Stimulated activated CD4-positive, alpha-beta T cell treated with anti-CD3 and anti-CD28 coated beads, Interleukin-1b, Interleukin-23, amount 100 ng/mL, for 1 hour (primary cell): ENCODE data around the gene EIF2S2.

ENCODE experiments used
- DNase-seq, 2 donors: peaks; one replicate each; pipeline ENCODE4 v3.0.0-alpha.2; 2020; ENCODE audit warnings: low read depth in 2 of 2

EIF2S2 gene

DNA sequence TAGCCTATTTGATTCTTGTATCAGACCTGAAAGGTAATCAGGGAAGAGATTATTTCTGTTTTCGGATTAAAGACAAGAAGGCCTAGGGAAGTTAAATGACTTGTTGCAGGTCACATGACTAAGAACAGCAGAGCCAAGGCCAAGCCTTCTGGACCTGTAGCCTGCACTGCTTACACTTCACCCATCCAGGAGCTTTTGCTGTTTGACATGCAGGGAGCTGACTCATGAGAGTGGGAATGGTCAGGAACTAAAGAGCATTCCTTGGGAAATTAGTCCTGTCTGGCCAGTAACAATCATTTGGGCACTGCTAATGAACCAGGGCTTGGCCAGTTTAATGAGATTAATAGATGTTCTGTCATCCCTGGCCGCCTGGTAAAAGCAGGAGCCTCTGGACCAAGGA is 46.8 kb downstream of the EIF2S2 start:
- DNase-seq, result no peak

DNA sequence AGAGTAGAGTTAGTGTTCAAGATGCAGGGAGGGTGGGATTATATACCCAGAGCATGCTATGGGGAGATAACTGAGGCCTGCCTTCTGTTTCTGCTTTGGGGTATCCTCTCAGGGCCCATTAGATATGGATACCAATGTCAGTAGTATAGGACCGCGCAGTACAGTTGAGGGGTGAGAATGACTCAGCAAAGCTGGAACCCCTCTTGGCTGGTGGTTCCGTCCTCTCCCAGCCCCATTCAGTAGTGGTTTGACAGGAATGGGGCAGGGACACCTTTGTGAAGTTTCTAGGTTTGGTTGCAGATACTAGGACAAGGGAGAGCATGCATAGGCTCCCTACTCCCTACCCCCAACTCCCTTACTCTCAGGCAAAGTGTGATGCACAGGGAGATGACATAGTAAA is 47.8 kb downstream of the EIF2S2 start:
- DNase-seq, result no peak

DNA sequence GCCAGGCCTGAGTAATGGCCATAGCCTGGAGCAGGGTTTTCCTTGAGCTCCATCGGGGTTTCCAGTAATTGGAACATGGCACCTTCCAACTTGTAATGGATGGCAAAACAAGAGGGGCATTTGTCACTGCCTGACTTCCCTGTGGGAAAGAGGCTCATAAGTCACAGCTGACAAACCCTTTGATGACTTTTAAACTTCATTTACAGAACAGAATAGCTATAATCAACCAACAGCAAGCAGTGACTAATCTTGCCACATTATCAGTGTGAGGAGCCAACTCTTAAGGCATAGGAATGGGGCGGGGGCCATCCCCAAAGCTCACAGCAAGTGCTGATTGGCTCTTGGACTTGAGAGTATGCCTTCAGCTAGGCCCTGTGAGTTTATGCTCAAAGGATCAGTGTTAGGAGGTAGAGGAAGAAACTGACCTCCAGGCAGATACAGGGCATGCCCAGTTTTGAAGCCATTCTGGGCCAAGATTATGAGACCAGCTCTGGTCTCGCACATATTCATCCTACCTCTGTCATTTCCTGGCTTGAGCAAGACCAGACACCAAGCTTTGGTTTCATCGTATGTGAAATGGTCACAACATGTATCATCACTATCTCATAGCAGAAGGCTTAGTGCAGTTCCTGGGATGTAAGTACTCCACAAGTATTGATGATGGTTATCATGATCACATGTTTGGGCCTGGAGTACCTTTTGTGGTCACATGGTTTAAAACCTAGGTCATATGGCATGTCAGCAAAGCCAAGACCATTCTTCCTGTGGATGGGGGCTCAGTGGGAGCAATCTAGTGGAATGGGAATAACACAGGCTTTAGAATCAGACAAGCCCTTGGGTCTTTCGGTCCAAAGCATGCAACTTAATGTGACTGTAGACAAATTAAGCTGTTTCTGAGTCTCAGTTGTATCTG is 49.2 kb downstream of the EIF2S2 start:
- no peak for DNase-seq

DNA sequence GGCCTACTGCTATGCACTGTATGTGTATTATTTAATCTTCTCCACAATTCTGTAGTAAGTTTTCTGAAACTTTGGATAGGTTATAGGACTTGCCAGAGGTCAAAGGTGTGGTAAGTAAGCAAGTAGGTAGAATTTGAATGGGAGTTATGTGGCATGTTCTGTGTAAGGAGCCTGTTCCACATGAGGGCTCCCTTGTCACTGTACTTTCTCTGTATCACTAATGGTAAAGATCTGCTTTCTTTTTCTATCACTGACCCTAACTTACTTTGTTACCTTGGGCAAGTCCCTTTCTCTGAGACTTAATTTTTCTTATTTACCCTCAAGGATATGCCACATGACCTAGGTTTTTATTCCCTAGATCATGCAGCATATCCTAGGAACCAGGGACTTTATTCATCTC is 50.3 kb downstream of the EIF2S2 start:
- DNase-seq, result no peak

DNA sequence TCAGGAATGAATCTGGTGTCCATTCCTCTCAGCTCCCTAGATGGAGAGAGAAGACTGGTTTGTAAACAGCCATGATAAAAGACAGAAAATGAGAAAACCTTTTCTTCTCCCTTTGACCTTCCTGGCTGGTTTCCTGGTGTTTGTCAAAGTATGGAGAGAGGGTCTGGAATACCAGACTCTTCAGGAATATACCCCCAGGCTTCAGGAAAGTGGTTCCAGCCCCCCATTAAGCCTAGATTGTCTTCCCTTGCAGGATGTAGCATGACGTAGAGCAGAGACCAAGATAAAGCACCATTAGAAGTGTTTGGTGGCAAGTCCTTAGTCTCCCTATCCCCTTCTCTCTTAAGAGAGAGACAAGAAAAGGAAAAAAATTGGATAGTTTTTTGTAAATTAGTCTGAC is 51.1 kb downstream of the EIF2S2 start:
- no peak for DNase-seq

DNA sequence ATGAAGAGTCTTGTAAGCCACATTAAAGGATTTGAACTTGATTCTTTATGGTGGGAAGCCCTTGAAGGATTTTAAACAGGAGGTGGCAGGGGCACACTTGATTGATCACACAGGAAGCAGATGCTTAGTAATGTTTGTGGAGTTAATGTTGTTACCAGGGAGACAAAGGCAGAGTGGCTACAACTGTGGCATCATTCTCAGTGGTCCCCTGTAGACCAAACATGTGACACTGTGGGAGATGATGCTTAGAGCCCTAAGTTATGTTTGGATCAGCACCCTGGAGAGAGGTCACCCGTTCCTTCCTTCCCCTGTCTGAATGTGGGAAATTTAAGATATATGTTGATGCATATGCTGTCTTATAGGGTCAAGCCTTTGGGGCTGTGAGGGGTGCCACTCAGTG is 53.2 kb downstream of the EIF2S2 start:
- DNase-seq, result no peak

DNA sequence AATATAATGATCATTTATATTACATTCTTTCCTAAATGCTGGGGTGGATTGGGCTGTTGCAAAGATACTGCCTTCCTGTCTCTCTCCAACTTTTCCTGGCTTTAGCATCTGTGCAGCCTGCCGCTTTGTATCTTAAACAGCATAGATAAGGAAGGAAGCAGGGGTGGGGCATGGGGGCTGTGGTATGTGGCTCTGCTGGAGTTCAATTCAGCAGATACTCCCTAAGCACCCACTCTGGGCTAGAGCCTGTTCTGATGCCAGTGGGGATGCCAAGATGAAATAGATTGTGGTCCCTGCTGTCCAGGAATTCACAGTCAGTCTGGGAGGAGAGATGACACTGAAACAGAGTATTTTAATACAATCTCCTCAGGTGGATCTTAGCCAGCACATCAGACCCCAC is 56.8 kb downstream of the EIF2S2 start:
- DNase-seq, result no peak

DNA sequence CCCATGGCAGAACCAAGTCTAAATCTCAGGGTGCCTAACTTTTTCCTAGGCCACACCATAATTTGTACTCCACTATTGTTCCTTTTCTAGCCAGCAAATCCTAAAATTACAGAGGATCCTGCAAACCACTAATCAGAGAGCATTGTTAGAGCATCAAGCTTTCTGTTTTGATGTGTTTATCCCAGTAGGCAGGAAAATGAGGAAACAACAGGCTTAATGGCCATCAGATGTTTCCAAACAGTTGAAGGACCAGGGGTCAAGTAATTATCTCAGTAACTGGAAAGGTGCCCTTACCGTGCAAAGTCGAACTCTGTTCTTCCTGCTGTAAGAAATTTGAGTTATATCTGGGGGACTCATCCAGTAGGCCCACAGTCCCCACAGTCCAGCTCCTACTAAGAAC is 59.6 kb downstream of the EIF2S2 start:
- DNase-seq, result no peak

DNA sequence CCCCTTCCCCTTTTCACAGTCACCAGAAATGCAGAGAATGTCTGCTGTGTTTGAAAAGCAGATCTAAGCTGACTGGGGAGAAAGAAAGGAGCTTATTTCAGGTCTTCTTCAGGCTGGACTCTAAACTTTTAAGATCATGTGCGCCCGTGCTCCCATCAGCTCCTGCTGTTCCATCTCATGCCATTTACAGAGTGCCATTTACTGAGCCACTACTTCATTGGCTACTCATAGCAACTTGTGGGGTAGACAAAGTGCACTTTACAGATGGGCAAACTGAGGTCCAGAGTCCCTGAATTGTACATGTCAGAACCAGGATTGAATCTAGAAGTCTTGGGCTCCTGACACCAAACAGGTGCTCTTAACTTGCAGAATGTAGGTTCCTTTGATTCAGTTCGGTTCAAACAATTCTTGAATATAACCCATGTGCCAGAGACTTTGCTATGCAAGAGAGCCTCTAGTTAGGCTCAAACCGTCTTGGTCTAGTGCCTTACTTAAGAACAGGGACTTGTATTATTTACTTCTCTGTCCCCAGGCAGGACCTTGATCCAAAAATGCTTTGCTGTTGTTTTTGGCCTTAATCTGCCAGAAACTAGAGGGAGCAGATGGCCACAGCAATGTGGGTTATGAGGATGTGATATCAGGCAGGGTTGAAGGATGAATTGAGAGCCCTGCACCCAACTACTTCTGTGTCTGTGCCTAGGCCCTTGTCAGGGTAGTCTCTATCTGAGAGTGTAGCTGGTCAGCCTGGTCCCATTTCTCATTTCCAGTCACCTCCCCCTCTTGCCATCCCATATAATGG is 61.9 kb downstream of the EIF2S2 start:
- no peak for DNase-seq

DNA sequence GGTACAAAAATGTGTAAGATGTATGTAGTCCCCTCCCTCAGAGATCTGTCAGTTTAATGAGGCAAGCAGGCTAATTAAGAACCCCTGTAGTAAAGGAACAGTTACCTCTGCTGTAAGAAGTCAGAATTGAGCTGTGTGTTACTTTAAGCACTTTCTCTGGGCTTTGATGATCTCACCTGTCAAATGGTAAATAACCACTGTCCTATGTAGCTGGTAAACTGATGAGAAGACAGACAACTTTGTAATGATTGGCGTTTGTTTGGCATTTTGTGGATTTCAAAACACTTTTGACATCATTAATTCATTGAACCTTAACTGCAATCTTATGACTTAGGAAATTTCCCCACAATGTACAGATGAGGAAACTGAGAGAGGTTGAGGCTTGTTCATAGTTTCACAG is 62.7 kb downstream of the EIF2S2 start:
- DNase-seq, result no peak

DNA sequence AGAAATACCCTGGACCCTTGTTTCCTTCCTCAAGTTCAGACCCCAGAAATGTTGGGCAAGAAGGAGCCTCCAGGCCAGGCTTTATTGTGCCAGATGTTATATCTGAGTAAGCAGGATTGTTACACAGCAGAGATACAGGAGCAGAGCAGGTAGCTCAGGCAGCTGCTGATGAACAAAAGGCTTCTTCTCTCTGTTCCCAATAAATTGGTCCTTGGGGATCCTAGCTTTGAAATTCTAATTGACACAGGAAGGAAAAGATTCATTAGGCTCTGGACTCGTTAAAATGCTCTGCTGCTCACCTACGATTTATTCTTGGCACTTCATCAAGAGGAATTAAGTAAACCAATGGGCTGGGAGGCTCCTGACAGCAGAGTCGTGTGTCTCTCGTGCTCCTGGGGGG is 64.1 kb downstream of the EIF2S2 start:
- no peak for DNase-seq

DNA sequence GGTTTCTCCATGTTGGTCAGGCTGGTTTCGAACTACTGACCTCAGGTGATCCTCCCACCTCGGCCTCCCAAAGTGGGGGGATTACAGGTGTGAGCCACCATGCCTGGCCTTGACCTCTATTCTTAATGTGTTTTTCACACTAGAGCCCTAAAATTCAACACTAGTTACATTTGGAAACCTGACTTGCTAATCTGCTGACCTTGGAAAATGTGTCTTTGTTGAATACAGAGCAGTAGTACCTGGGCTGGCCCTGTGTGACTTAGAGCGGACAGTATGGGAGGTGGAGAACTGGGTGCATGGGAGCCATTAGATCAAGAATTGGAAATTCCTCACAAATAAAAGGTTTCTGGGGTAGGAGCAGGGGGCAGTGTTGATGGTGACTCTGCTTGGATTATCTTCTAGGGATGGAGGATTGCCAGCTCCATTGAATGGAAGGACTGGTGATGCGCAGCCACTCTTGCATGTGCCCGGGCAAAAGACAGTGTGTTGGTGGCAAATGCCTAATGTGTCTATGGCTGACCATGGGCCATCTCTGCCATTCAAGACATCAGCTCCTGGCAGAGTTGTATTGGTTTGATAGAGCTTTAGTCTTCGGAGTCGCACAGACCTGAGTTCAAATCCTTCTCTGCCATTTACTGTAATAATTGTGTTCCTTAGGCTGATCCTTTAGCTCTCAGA is 64.9 kb downstream of the EIF2S2 start:
- no peak for DNase-seq

DNA sequence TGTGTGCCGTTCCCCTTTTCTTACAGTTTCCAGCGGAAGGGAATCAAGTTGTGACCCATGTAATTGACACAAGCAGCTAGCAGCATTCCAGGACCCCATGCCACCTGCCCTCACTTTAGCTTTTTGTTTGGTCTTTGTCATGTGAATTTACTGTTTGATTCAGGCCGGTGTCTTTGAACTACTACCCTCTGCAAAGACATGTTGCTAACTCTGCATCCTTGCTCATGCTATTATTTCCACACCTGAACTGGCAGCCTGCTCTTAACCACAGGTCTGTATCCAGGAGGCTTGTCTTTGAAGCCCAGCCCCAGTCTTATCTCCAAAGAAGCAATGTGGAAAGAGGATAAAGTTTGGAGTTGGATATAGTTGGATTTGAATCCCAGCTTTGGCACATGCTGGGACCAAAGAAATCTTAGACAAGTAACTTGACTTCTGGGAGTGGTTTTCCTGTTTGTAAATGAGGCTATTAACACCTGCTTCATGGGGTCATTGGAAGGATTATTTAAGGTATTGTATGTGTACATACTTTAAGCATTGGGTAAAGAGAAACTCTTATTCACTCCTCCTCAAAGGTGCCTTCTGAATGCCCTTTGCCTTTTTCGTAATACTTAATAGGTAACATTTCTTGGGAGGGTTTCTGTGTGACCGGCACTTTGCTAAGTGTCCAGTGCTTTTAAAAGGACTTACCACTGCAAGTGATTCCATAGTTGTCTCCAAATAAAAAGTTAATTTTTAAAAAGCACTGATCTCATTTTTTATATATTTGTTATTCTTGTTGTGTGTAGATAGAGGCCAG is 65.9 kb downstream of the EIF2S2 start:
- no peak for DNase-seq

DNA sequence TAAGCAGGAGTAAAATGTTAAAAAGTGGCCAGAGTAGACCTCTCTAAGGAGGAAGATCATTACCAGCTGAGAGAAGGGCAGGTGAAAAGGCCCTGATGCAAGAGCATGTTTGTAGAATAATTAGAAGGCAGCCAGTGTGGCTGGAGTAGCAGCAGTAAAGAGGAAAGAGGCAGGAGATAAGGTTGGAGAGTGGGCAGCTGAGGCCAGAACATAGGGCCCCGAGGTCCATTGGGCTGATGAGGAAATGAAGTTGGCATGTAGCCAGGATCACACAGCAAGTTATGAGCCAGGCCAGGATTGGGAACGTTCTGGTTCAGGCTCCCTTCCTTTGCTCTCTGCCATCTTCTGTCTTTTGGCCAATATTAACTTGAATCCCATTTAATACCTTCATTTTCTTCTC is 66.7 kb downstream of the EIF2S2 start:
- DNase-seq, result no peak

DNA sequence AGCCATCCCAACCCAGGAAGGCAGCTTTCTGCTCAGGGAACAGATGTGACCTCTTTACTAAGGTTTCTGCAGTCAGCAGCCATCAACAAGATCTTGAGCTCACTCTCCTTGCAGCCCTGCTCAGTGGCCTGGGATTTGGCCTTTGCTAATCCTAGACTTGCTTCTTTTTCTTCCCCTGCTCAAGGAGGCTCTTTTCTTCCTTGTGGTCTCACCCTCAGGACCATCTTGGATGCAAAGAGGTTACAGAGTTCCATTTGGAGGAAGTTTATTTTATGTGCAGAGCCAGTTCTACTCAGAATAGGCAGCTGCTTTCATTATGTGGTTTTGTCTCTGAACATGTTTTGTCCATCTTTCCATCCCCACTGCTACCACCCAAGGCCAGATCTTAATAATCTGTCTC is 69.0 kb downstream of the EIF2S2 start:
- no peak for DNase-seq

DNA sequence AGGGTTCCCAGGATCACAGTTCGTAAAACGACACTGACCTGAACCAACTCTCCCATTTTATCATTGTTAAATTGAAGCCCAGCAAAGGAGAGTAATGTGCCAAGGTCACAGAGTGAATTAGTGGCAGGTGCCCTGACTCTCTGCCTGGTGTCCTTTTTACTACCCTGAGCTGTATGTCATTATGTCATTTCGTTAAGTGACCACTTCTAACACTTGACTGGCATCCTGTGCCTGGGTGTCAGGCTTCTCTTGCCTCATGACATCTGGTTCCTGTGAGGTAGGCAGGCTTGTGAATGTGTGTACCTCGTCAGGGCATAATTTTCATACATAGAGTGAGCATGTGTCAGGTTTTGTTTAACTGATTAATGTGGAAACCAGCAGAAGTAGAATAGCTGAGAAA is 69.8 kb downstream of the EIF2S2 start:
- DNase-seq, result no peak

DNA sequence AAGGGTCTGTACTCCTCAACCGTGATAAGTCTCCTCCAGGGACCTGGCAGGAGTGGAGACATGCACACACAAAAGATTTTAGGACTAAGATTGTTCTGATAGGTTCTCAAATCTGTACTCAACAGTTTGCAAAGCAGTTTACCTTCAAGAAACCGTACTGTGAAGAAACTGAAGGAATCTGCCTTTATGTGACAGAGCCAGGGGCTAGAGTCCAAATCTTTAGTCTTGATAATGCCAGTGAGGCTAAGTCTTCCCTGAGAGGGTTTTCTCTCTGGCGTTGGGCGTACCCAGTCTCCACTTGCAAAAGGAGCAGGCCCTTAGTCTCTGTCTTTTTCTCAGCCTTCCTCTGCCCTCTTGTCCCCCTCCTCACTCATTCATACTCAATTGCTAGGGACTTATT is 70.8 kb downstream of the EIF2S2 start:
- no peak for DNase-seq

DNA sequence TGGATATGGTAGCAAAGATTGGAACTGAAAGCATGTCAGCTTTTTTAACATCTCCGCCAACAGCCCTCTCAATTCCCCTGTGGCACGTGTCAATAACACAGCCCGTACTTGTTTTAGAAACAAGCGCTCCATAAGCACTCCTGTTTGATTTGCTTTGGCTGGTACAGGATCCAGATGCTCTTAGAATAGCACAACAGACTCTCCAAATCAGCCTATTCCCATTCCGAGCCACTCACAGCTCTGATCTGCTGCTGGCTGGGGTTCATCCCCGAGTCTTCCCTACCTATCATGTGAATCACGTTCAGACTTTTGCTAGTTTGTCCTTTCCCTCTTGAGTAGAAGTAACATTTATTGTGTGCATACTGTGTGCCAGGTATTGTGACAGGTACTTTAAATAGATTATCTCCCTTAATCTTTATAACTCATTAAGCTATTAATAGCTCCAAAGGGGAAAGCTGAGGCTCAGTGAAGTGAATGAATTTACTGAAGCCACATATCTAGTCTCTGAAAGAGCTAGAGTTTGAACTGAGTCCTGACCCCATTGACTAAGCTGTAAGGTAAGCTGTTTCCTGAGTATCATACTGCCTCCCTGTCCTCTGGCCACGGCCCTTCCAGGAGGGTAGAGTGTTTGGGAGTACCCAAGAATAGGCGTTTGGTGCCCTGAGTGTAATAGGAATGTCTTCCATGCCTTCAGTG is 71.6 kb downstream of the EIF2S2 start:
- DNase-seq, result no peak
